GM13976 (cell line): ENCODE results near the gene SPATC1L.

Source experiments
- DNase-seq: peaks from one replicate; pipeline ENCODE4 v3.0.0; 2012; ENCODE audit warnings: low spot score
- CTCF ChIP-seq: IDR thresholded peaks from 2 replicates; pipeline ENCODE4 v1.5.1; 2012; ENCODE audit warnings: borderline replicate concordance, mild to moderate bottlenecking; ENCODE audit not compliant: insufficient read depth; ENCODE audit errors: extremely low read depth, missing control alignments, control extremely low read depth
- in situ Hi-C: fragments of 300-500 bp; cut with MboI; formaldehyde crosslinking; loops from one replicate; pipeline ENCODE4 v1.12.0; 2022; ENCODE audit warnings: low sequenced_read_pairs, mixed read lengths, inconsistent platforms; ENCODE audit not compliant: unreplicated experiment

SPATC1L gene

GRCh38 chr21:46182548-46183336, 1.5 kb downstream of the SPATC1L start:
- TF ChIP-seq CTCF: no peak
- no peak for DNase-seq

GRCh38 chr21:46181953-46182547, 2.2 kb downstream of the SPATC1L start:
- DNase-seq: no peak
- no peak for TF ChIP-seq CTCF
- in situ Hi-C loops: no loop called here

More at GRCh38 chr21:46182548-46183336, 1.5 kb downstream of the SPATC1L start:
- in situ Hi-C loops: no loop called here

- in situ Hi-C loops: no loop called here
These were observed 2.8 kb downstream of the SPATC1L start for GRCh38 chr21:46181436-46181835.

GRCh38 chr21:46180778-46181391, 3.4 kb downstream of the SPATC1L start:
- TF ChIP-seq CTCF: no peak
- in situ Hi-C loops: no loop called here
- DNase-seq: no peak

More at GRCh38 chr21:46181436-46181835, 2.8 kb downstream of the SPATC1L start:
- TF ChIP-seq CTCF: no peak
- no peak for DNase-seq

- no peak for TF ChIP-seq CTCF
- in situ Hi-C loops: no loop called here
- DNase-seq: no peak
These were observed 4.1 kb downstream of the SPATC1L start for GRCh38 chr21:46180079-46180722.

GRCh38 chr21:46179708-46180078, 4.6 kb downstream of the SPATC1L start:
- TF ChIP-seq CTCF: no peak
- no peak for DNase-seq
- in situ Hi-C loops: no loop called here
